GM08714 (cell line): ENCODE data around the gene BLVRA.

ENCODE experiments used
- H3K4me3 ChIP-seq: fragments of 200-500 bp; sonication (Bioruptor generic); 2 replicates; pipeline ENCODE4 v1.5.1; 2014; ENCODE audit warnings: mild to moderate bottlenecking, low read length, inconsistent platforms
- ZNF274 ChIP-seq: IDR thresholded peaks from 2 replicates; pipeline ENCODE4 v1.6.1; 2012; ENCODE audit warnings: mild to moderate bottlenecking, low read depth, low read length

BLVRA gene

GRCh38 chr7:43758822-43759683, 573 bp downstream of the BLVRA start:
- peak overlapping the region; percentile 97 for H3K4me3 ChIP-seq
- no peak for TF ChIP-seq ZNF274

- no peak for TF ChIP-seq ZNF274
Measured at GRCh38 chr7:43760861-43761260, 2.4 kb downstream of the BLVRA start.

GRCh38 chr7:43761382-43761781, 2.9 kb downstream of the BLVRA start:
- TF ChIP-seq ZNF274, result no peak
- H3K4me3 ChIP-seq, result no peak overlapping the region

More at GRCh38 chr7:43760861-43761260, 2.4 kb downstream of the BLVRA start:
- no peak overlapping the region for H3K4me3 ChIP-seq

GRCh38 chr7:43761938-43762692, 3.6 kb downstream of the BLVRA start:
- H3K4me3 ChIP-seq, result no peak overlapping the region
- TF ChIP-seq ZNF274, result no peak

- no peak overlapping the region for H3K4me3 ChIP-seq
- no peak for TF ChIP-seq ZNF274
Measured at GRCh38 chr7:43763183-43763582, 4.7 kb downstream of the BLVRA start.

GRCh38 chr7:43764039-43764761, 5.7 kb downstream of the BLVRA start:
- H3K4me3 ChIP-seq, result no peak overlapping the region; the same call in 1 of the 2 replicates
- TF ChIP-seq ZNF274, result no peak

- TF ChIP-seq ZNF274, result no peak
- no peak overlapping the region for H3K4me3 ChIP-seq
Measured at GRCh38 chr7:43764807-43765491, 6.5 kb downstream of the BLVRA start.

GRCh38 chr7:43766564-43766963, 8.1 kb downstream of the BLVRA start:
- TF ChIP-seq ZNF274, result no peak

GRCh38 chr7:43767311-43767710, 8.8 kb downstream of the BLVRA start:
- H3K4me3 ChIP-seq, result no peak overlapping the region
- no peak for TF ChIP-seq ZNF274

More at GRCh38 chr7:43766564-43766963, 8.1 kb downstream of the BLVRA start:
- no peak overlapping the region for H3K4me3 ChIP-seq

GRCh38 chr7:43768201-43768886, 9.9 kb downstream of the BLVRA start:
- TF ChIP-seq ZNF274, result no peak
- H3K4me3 ChIP-seq, result no peak overlapping the region

- TF ChIP-seq ZNF274, result no peak
- H3K4me3 ChIP-seq, result no peak overlapping the region
Measured at GRCh38 chr7:43768887-43769272, 10.4 kb downstream of the BLVRA start.

- no peak for TF ChIP-seq ZNF274
- no peak overlapping the region for H3K4me3 ChIP-seq
Measured at GRCh38 chr7:43769281-43769680, 10.8 kb downstream of the BLVRA start.

GRCh38 chr7:43769791-43770465, 11.4 kb downstream of the BLVRA start:
- no peak overlapping the region for H3K4me3 ChIP-seq
- no peak for TF ChIP-seq ZNF274

GRCh38 chr7:43771128-43771527, 12.6 kb downstream of the BLVRA start:
- no peak overlapping the region for H3K4me3 ChIP-seq
- no peak for TF ChIP-seq ZNF274
